ENCODE measurements around the gene THSD7B. TPM values are rescaled to one million over a fixed set of nuclear protein-coding genes. Genes with fewer than 3 reads are reported as not detected.

THSD7B gene
- total RNA-seq, 1 donor from 2014 or later, result 9.8 TPM

DNA sequence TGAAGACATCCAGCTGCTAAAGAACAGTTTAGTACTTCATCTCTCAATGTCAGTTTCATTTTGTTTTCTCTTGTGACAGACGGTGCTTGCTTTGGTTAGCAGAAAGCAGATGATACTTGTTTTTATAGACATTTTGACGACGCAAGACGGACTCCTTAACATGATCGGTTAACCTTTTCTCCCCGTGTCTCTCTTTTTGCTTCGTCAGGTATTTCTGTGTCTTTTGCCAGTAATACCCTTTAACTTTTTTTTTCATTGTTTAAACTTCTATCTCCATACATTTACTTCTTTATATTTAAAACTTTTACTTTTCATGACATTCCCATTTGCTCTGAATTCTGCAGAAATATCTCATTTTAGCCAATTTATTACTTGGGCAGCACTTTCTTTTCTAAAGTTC is 57.9 kb downstream of the THSD7B start:
- no peak overlapping the region for H3K27ac Mint-ChIP-seq
- no peak overlapping the region for H3K4me3 Mint-ChIP-seq
- H3K9me3 Mint-ChIP-seq, result no peaks in the 10 kb centered on the region
- H3K36me3 Mint-ChIP-seq, result no peaks in the 10 kb centered on the region
- H3K4me1 Mint-ChIP-seq (ENCODE audit: unreplicated experiment), result no peaks in the 10 kb centered on the region
- TF ChIP-seq, protein P1, sequence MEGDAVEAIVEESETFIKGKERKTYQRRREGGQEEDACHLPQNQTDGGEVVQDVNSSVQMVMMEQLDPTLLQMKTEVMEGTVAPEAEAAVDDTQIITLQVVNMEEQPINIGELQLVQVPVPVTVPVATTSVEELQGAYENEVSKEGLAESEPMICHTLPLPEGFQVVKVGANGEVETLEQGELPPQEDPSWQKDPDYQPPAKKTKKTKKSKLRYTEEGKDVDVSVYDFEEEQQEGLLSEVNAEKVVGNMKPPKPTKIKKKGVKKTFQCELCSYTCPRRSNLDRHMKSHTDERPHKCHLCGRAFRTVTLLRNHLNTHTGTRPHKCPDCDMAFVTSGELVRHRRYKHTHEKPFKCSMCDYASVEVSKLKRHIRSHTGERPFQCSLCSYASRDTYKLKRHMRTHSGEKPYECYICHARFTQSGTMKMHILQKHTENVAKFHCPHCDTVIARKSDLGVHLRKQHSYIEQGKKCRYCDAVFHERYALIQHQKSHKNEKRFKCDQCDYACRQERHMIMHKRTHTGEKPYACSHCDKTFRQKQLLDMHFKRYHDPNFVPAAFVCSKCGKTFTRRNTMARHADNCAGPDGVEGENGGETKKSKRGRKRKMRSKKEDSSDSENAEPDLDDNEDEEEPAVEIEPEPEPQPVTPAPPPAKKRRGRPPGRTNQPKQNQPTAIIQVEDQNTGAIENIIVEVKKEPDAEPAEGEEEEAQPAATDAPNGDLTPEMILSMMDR (conservative IDR thresholded peaks at IDR 0.05), result no peak
- peaks cover 9% of the 10 kb centered on the region for H3K27me3 Mint-ChIP-seq
- no peak for DNase-seq (ENCODE audit: extremely low spot score, unreplicated experiment)

DNA sequence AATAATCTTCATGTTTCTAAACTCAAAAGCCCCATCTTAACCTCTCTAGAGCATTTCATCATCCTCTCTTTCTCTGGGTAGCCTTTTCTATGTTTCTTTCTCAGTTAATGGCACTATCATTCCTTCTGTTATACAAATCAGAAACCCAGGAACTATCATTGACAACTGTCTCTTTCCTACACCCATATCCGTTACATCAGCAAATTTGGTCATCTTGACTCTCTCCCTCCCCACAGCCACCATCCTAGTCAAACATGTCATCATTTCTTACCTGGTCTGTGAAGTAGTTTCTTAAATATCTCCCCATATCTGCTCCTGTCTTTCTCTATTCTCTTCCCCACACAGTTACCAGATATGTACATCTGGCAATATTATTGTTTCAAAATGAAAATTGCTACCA is 62.8 kb downstream of the THSD7B start:
- H3K27ac Mint-ChIP-seq, result no peak overlapping the region
- H3K36me3 Mint-ChIP-seq, result no peaks in the 10 kb centered on the region
- H3K9me3 Mint-ChIP-seq, result no peaks in the 10 kb centered on the region
- no peak overlapping the region for H3K4me3 Mint-ChIP-seq
- TF ChIP-seq, protein P1 (conservative IDR thresholded peaks at IDR 0.05), result no peak
- H3K27me3 Mint-ChIP-seq, result peaks cover 5% of the 10 kb centered on the region
- H3K4me1 Mint-ChIP-seq (ENCODE audit: unreplicated experiment), result no peaks in the 10 kb centered on the region
- DNase-seq (ENCODE audit: extremely low spot score, unreplicated experiment), result no peak

DNA sequence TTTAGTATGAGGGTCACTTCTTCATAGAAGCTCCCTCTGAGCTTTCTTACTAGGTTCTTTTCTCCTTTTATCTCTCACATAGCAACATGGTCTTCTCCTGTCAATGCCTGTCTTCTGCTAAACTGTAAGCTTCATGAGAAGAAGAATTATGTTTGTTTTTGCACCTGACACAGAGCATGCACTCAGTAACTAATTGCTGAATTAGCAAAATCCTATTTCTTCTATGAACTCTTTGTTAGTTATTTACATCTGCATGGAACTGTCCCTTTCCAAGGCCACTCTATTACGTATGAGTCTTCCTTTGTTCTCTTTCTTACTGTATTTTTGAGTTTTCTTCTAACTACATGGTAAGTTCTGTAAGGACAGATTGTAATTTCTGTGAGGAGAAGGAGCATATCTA is 63.4 kb downstream of the THSD7B start:
- Mint-ChIP-seq H3K27me3 (no peaks in the 10 kb centered on the region), H3K9me3 (no peaks in the 10 kb centered on the region), H3K4me1 (ENCODE audit: unreplicated experiment) (no peaks in the 10 kb centered on the region), H3K36me3 (no peaks in the 10 kb centered on the region), H3K27ac (no peak overlapping the region), H3K4me3 (no peak overlapping the region)
- DNase-seq (ENCODE audit: extremely low spot score, unreplicated experiment), result no peak
- TF ChIP-seq, protein P1 (conservative IDR thresholded peaks at IDR 0.05), result no peak

GRCh38 chr2:136844546-136844945 is 79.2 kb downstream of the THSD7B start:
- no peak for DNase-seq (ENCODE audit: extremely low spot score, unreplicated experiment)
- no peak overlapping the region for H3K27ac Mint-ChIP-seq
- no peaks in the 10 kb centered on the region for H3K36me3 Mint-ChIP-seq
- H3K27me3 Mint-ChIP-seq, result peaks cover 10% of the 10 kb centered on the region
- TF ChIP-seq, protein P1 (conservative IDR thresholded peaks at IDR 0.05), result no peak
- H3K4me3 Mint-ChIP-seq, result no peak overlapping the region
- no peaks in the 10 kb centered on the region for H3K9me3 Mint-ChIP-seq
- peaks cover 10% of the 10 kb centered on the region for H3K4me1 Mint-ChIP-seq (ENCODE audit: unreplicated experiment)

DNA sequence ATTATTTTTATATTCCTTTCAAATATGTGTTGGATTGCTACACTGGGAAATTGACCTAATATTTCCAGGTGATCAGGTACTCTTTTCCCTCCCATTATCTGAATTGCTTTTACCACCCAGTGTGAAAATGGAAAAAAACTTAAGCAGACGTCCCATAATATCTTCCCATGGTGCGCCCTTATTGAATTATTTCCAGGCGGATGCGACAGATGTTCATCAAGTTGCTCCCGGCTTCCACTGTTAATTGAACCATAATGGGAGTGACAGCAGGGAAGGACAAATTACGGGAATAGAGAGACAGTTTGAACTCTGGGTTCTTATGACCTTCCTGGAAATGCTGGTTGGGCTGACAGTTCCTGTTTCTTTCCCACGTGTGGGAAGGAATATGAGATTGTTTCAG is 93.3 kb downstream of the THSD7B start:
- Mint-ChIP-seq H3K27ac (no peak overlapping the region), H3K36me3 (no peaks in the 10 kb centered on the region), H3K9me3 (peaks cover 5% of the 10 kb centered on the region), H3K27me3 (peaks cover 8% of the 10 kb centered on the region), H3K4me1 (ENCODE audit: unreplicated experiment) (no peaks in the 10 kb centered on the region), H3K4me3 (no peak overlapping the region)
- DNase-seq (ENCODE audit: extremely low spot score, unreplicated experiment), result no peak
- TF ChIP-seq, protein P1 (conservative IDR thresholded peaks at IDR 0.05), result no peak

GRCh38 chr2:136860443-136860958 is 95.2 kb downstream of the THSD7B start:
- H3K4me1 Mint-ChIP-seq (ENCODE audit: unreplicated experiment), result no peaks in the 10 kb centered on the region
- no peak for DNase-seq (ENCODE audit: extremely low spot score, unreplicated experiment)

More at GRCh38 chr2:136860443-136860958, 95.2 kb downstream of the THSD7B start:
- Mint-ChIP-seq H3K27me3 (peaks cover 8% of the 10 kb centered on the region), H3K9me3 (peaks cover 5% of the 10 kb centered on the region), H3K4me3 (no peak overlapping the region), H3K27ac (no peak overlapping the region), H3K36me3 (no peaks in the 10 kb centered on the region)
- TF ChIP-seq, protein P1 (conservative IDR thresholded peaks at IDR 0.05), result no peak

All from type B pancreatic cell (in vitro differentiated cells).